Liver (tissue), 9 donors: Measurements from ENCODE around the gene USH1G. TPM values are rescaled to one million over a fixed set of nuclear protein-coding genes. Genes with fewer than 3 reads are reported as not detected.

Source experiments
- DNase-seq: peaks from one replicate; pipeline ENCODE4 v3.0.0-alpha.2; 2017; ENCODE audit warnings: low spot score
- H3K27ac ChIP-seq, 2 donors: one replicate each; pipeline ENCODE4 v1.7.0; 2013; ENCODE audit warnings: inconsistent platforms in 2 of 2, low read length in 2 of 2, control low read depth in 1 of 2, low read depth in 1 of 2, mild to moderate bottlenecking in 1 of 2
- H3K27me3 ChIP-seq, 4 donors: one replicate each; pipeline versions ENCODE4 v1.6.1 to v1.7.0; 2013; ENCODE audit warnings: low read length in 3 of 4, inconsistent platforms in 1 of 4, mild to moderate bottlenecking in 1 of 4, moderate library complexity in 1 of 4; ENCODE audit not compliant: control insufficient read depth in 4 of 4, insufficient read depth in 4 of 4
- H3K36me3 ChIP-seq, 4 donors: one replicate each; pipeline versions ENCODE4 v1.6.1 to v1.7.0; 2013; ENCODE audit warnings: low read length in 3 of 4, mild to moderate bottlenecking in 3 of 4, low read depth in 1 of 4, moderate library complexity in 1 of 4; ENCODE audit not compliant: control insufficient read depth in 4 of 4, insufficient read depth in 3 of 4
- H3K4me1 ChIP-seq, 4 donors: one replicate each; pipeline versions ENCODE4 v1.6.1 to v1.7.0; 2013; ENCODE audit warnings: low read length in 3 of 4, mild to moderate bottlenecking in 3 of 4, moderate library complexity in 1 of 4; ENCODE audit not compliant: control insufficient read depth in 4 of 4, insufficient read depth in 4 of 4
- H3K4me3 ChIP-seq, 3 donors: one replicate each; pipeline versions ENCODE4 v1.6.1 to v1.7.0; 2013; ENCODE audit warnings: low read length in 3 of 3, control low read depth in 1 of 3, low read depth in 1 of 3, mild to moderate bottlenecking in 1 of 3
- H3K9ac ChIP-seq, 2 donors: one replicate each; pipeline ENCODE4 v1.7.0; 2013; ENCODE audit warnings: low read length in 2 of 2, mild to moderate bottlenecking in 2 of 2, moderate library complexity in 2 of 2, control low read depth in 1 of 2, low read depth in 1 of 2
- H3K9me3 ChIP-seq, 4 donors: one replicate each; pipeline versions ENCODE4 v1.6.1 to v1.7.0; 2013; ENCODE audit warnings: low read length in 3 of 4; ENCODE audit not compliant: control insufficient read depth in 4 of 4
- CTCF ChIP-seq: fragments of 150-350 bp; IDR thresholded peaks from 2 replicates; pipeline ENCODE4 v1.5.1; 2017; ENCODE audit warnings: improper control_type of control experiment, low read depth, low read length; ENCODE audit not compliant: missing input control
- EGR1 ChIP-seq, 2 donors: IDR thresholded peaks; 2 replicates each; pipeline ENCODE4 v1.6.1; 2016 to 2018; ENCODE audit warnings: antibody characterized with exemption in 2 of 2, low read depth in 2 of 2
- FOXA1 ChIP-seq: IDR thresholded peaks from 2 replicates; pipeline ENCODE4 v1.6.1; 2016; ENCODE audit warnings: antibody characterized with exemption
- GABPA ChIP-seq, 2 donors: IDR thresholded peaks in 1 of 2; conservative IDR thresholded peaks in 1 of 2; 2 replicates each; pipeline ENCODE4 v1.6.1; 2016; ENCODE audit warnings: antibody characterized with exemption in 2 of 2, mild to moderate bottlenecking in 1 of 2, moderate library complexity in 1 of 2
- HNF4A ChIP-seq, 2 donors: conservative IDR thresholded peaks; 2 replicates each; pipeline ENCODE4 v1.6.1; 2016; ENCODE audit warnings: antibody characterized with exemption in 2 of 2, mild to moderate bottlenecking in 2 of 2
- JUND ChIP-seq, 2 donors: IDR thresholded peaks; 2 replicates each; pipeline ENCODE4 v1.6.1; 2016; ENCODE audit warnings: antibody characterized with exemption in 2 of 2
- NR2F2 ChIP-seq: IDR thresholded peaks from 2 replicates; pipeline ENCODE4 v1.6.1; 2016; ENCODE audit warnings: antibody characterized with exemption
- RAD21 ChIP-seq, 2 donors: IDR thresholded peaks; 2 replicates each; pipeline ENCODE4 v1.6.1; 2016; ENCODE audit warnings: antibody characterized with exemption in 2 of 2, mild to moderate bottlenecking in 2 of 2
- REST ChIP-seq: IDR thresholded peaks from 2 replicates; pipeline ENCODE4 v1.6.1; 2016; ENCODE audit warnings: antibody characterized with exemption, mild to moderate bottlenecking
- RXRA ChIP-seq, 2 donors: IDR thresholded peaks; 2 replicates each; pipeline ENCODE4 v1.6.1; 2017 to 2018; ENCODE audit warnings: antibody characterized with exemption in 2 of 2, mild to moderate bottlenecking in 1 of 2
- TAF1 ChIP-seq: conservative IDR thresholded peaks from 2 replicates; pipeline ENCODE4 v1.6.1; 2016; ENCODE audit warnings: antibody characterized with exemption, mild to moderate bottlenecking
- YY1 ChIP-seq: IDR thresholded peaks from 2 replicates; pipeline ENCODE4 v1.6.1; 2016; ENCODE audit warnings: antibody characterized with exemption, mild to moderate bottlenecking
- ZBTB33 ChIP-seq: IDR thresholded peaks from 2 replicates; pipeline ENCODE4 v1.6.1; 2016; ENCODE audit warnings: antibody characterized with exemption
- WGBS: extraction: QIAGEN DNeasy Blood & Tissue Kit; methylation state at CpG from one replicate; pipeline ENCODE4 v1.1.7; 2013; 5-methylcytosine and 5-hydroxymethylcytosine counted together
- polyA plus RNA-seq, 2 donors: library from polyadenylated mRNA; stranded (reverse) in 1 of 2; unstranded in 1 of 2; fragments of 200-250 nt in 1 of 2; fragments of >200 nt in 1 of 2; fragmentation: Nextera tagmentation in 1 of 2; extraction: Ambion mirVana in 1 of 2; gene quantifications; one replicate each; pipeline versions ENCODE4 v1.2.1 to v1.2.3, GENCODE V29; 2013 to 2015
- total RNA-seq, 2 donors: library from RNA; depleted of rRNA; stranded (reverse); fragments of >200 nt; gene quantifications; one replicate each; pipeline ENCODE4 v1.2.3, GENCODE V29; 2014
- TF ChIP-seq, protein P1 (sequence below): IDR thresholded peaks from 2 replicates; pipeline ENCODE4 v1.6.1; 2016; ENCODE audit warnings: antibody characterized with exemption
- donor health status: healthy.
- donor health status: healthy.
- donor health status: healthy.
- donor health status: healthy.
- donor health status: healthy.

Gene USH1G
- total and polyA plus RNA-seq, 4 donors, result under 0.01 TPM; not detected in 3

DNA sequence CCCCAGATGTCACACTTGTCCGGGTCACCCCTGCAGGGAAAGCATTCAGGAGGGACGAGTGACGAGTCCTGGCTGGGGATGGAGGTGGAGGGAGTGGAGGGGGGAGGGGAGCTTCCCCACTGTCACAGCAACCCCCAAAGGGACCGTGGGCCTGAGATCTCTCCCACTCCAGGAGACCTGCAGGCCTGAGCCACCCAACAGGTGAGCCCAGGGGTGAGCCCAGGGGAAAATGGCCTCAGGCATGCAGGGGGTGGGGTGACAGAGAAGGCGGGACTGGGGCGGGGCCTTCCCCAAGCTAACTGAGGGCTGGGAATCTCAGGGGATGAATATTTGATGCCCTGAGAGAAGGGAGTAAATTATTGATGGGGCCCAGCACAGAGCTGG lies 2.4 kb downstream of the USH1G start:
- no peaks in the 10 kb centered on the region for H3K36me3 ChIP-seq
- TF ChIP-seq HNF4A (conservative IDR thresholded peaks at IDR 0.05) (no peak), RAD21 (IDR thresholded peaks at IDR 0.05) (no peak), RXRA (IDR thresholded peaks at IDR 0.05) (no peak), YY1 (no peak), TAF1 (no peak), ZBTB33 (no peak), NR2F2 (no peak), REST (no peak), GABPA (IDR thresholded peaks at IDR 0.05 in 1 of 2, conservative IDR thresholded peaks at IDR 0.05 in 1 of 2) (no peak), EGR1 (IDR thresholded peaks at IDR 0.05; ENCODE audit: low read depth in 2 of 2) (no peak)
- DNase-seq, result no peak
- H3K4me3 ChIP-seq, result no peak overlapping the region
- H3K27me3 ChIP-seq, result peaks cover 2 to 7% (median 4%) of the 10 kb centered on the region in 4 donors
- no peak overlapping the region for H3K27ac ChIP-seq
- H3K4me1 ChIP-seq, result peaks cover 2 to 8% (median 6%) of the 10 kb centered on the region in 4 donors
- WGBS, result 59% methylated on average over 6 of the region's 6 CpGs
- no peaks in the 10 kb centered on the region for H3K9me3 ChIP-seq
- H3K9ac ChIP-seq, result no peak overlapping the region

GRCh38 chr17:74920306-74920620 lies 2.8 kb downstream of the USH1G start:
- TF ChIP-seq JUND (IDR thresholded peaks at IDR 0.05) (no peak), GABPA (IDR thresholded peaks at IDR 0.05 in 1 of 2, conservative IDR thresholded peaks at IDR 0.05 in 1 of 2) (no peak), RXRA (IDR thresholded peaks at IDR 0.05) (no peak), NR2F2 (no peak), TAF1 (no peak), FOXA1 (no peak), CTCF (no peak), REST (no peak)
- TF ChIP-seq, protein P1, sequence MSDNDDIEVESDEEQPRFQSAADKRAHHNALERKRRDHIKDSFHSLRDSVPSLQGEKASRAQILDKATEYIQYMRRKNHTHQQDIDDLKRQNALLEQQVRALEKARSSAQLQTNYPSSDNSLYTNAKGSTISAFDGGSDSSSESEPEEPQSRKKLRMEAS, result no peak

More at GRCh38 chr17:74920306-74920620, 2.8 kb downstream of the USH1G start:
- no peak overlapping the region for H3K27ac ChIP-seq
- H3K27me3 ChIP-seq, result peaks cover under 1 to 4% (median 2%) of the 10 kb centered on the region in 4 donors
- H3K4me1 ChIP-seq, result peaks cover 2 to 8% (median 6%) of the 10 kb centered on the region in 4 donors
- 74% methylated on average over 27 of the region's 27 CpGs for WGBS
- no peak overlapping the region for H3K4me3 ChIP-seq
- H3K9me3 ChIP-seq, result no peaks in the 10 kb centered on the region
- no peak for DNase-seq
- no peak overlapping the region for H3K9ac ChIP-seq
- no peaks in the 10 kb centered on the region for H3K36me3 ChIP-seq
